ENCODE results near the gene CFAP141.

DNA sequence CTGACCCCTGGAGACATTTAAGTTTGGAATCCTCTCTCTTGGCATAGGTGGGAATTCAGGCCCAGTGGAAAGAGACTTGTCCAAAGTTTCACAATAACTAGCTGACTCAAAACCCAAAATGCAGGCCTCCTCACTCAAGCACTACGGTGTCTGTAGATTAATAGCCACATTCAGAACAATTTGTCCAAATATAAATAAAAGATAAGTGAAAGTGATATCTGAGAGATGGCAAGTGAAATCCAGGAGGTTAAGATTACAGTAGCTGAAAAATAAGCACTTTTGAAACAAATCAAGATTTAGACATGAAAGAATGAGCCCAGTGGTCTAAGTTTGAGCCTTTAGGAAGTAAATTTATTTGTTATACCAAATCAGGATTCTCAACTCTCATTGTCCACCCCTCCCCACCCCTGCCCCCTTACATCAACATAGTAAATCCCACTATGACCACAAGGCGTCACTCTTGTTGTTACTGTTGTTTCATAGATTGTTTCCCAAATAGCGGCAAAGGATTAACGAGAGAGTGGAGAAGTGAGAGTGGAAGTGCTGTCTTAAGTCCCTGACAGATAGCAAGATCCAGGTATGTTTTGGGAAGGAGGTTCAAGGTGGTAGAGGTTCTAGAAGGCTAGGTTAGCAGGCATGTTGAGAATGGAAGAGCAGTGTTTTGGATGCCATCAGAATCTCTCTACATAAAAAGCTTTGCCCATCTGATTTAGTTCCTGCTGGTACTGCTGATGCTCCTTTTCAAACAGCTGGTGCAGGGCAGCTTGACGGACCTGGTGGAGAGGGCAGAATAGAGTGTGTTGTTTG is 7.2 kb downstream of the CFAP141 start:
- peak; percentile 52 for TF ChIP-seq SMC3 (conservative IDR thresholded peaks at IDR 0.05; ENCODE audit: poor library complexity)
- TF ChIP-seq CTCF (IDR thresholded peaks at IDR 0.05; ENCODE audit: poor library complexity, severe bottlenecking) = peak; percentile 60
- TF ChIP-seq POLR2AphosphoS5 (IDR thresholded peaks at IDR 0.05) = no peak
- TF ChIP-seq REST (IDR thresholded peaks at IDR 0.05; ENCODE audit: borderline replicate concordance) = no peak
- no peak for TF ChIP-seq TAF1 (IDR thresholded peaks at IDR 0.05; ENCODE audit: low read depth)
- no peak for TF ChIP-seq EZH2 (IDR thresholded peaks at IDR 0.05; ENCODE audit: borderline replicate concordance, insufficient read depth, low read length, poor library complexity, severe bottlenecking)
- TF ChIP-seq EP300 (conservative IDR thresholded peaks at IDR 0.05; ENCODE audit: poor library complexity, severe bottlenecking) = no peak
